Stimulated activated CD8-positive, alpha-beta memory T cell treated with anti-CD3 and anti-CD28 coated beads, Interleukin-4, amount 100 ng/mL, for 4 hours (primary cell): ENCODE results near the gene KCNN3.

ENCODE experiments used
- DNase-seq, 2 donors: peaks; one replicate each; pipeline ENCODE4 v3.0.0-alpha.2; 2020; ENCODE audit warnings: low read depth in 2 of 2, low spot score in 1 of 2

KCNN3 gene

DNA sequence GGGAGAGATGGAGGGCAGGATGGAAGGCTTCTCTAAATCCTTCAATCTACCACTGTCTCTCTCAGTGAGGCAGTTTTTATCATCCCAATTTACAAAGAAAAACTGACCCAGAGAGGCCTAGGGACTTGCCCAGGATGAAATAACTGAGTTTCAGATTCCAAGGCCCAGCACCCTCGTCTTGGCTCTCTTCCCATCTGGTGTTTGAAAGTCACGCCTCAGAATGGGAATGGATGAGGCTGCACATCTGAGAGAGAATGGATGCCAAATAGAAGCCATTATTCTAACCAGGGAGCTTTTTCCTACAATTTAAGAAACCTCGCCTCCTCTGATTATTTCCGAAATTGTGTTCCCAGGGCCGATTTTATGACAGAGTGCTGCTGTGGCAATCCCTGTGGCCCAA lies 10.6 kb upstream of the KCNN3 start:
- DNase-seq: no peak

DNA sequence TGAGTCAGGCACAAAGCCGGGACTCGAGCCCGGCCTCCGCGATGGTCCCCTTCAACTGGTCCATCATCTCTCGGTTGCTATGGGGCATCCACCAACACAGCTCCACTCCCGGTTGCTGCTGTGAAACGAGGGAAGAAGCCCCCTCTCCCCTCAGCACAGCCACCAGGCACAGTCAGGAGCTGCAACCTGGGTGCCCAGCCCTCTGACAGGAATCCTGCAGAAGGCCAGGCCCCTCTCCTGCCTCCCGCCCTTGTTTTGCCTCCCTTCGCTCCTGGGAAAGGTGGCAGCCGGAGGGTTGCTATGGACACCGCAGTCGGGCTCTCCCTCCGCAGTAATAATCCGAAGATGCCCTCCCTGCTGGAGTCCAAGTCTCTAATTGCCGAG lies 8.9 kb upstream of the KCNN3 start:
- no peak for DNase-seq

DNA sequence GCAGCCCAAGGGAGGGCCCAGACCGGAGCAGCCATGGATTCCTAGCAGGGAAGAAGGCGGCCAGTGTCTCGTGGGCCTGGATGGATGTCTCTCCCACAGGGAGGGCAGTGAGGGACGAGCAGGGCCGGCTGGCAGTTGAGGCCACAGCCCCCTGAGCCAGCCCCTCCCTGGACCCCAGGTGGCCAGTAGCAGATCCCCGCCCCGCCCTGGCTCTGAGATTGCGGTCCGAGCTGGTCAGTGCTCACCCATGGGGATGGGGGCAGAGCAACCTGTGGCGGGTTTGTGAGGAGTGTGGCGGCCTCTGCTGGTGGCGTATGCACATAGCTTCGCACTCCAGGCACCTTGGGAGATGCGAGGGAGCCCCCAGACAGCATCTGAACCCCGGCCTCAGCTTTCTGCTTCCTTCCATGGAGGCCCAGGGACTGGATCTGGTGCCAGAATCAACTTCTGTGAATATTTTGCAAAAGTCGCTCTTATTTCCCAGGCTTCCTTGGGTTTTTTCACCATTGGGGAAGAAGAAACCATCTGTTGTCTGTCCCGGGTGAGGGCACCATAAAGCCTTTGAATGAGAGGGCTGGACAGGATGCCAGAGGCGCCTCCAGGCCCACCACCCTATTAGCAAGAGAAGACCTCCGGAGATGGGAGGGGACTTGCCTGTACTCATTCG lies 8.4 kb upstream of the KCNN3 start:
- peak; percentile 40 to 56 for DNase-seq

DNA sequence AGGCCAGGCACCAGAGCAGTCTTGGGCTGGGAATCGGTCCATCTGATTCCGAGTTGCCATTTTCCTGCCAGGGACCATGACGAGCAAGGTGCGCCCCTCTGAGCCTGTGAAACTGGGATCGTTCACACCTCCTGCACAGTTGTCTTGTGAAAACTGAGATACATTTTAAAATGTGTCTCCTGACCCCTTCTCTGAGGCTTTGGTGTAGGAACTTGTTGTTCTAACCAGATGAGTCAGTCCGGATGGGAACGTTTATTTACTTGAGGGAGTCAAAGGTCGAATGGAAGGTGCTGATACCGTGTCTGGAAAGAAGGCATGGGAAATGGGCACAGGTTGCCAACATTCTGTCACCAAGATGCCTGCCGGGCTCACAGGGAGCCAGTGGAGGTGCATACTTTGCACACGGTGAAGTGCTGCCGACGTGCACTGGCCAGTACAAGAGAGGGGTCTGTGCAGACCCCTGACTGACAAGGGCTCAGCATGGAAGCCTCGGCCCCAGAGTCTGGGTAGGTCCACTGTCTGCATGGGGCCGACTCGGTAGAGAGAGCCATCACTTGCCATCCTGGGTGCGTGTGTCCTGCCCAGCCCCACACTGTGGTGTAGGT lies 7.4 kb upstream of the KCNN3 start:
- no peak for DNase-seq

DNA sequence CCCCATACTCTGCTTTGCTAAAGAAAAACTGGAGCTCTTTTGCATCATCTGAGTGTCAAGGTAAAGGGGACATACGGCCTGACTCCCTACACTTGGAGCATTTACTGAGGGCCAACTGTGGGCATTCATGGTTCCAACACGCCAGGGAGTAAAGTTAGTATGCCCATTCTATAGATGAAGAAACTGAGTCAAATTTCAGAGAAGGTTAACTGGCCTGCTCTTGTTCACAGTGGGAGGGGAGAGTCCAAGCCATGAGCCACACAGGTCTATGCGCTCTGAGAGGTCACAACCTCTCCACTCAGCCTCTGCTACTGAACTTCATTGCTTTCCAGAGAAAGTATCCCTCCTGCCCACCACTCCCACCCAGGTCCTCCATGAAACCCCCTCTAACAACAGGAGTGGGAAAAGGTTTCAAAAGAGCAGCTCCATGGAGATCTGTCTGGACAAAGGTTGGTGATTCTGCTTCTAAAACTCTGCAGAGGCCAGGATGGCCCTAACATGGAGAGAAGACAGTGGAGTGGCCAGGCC lies 6.8 kb upstream of the KCNN3 start:
- DNase-seq: no peak

DNA sequence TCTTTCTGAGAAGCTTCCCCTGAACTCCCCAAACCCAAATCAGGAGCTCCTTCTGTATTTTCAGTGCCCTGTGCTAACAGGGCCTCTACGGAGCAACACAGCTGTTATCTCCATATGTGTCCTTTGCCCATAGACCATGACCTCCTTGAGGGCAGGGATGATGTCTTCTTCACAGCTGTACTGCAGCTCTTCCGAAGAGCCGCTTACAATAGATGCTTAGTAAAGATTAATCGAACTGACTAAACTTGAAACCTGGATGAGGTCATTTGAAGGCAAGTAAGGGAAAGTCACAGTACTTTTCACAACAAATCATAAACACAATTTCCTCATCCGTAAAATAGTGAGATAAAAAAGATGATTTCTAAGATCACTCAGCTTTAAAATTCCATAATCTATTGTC lies 4.4 kb upstream of the KCNN3 start:
- no peak for DNase-seq

DNA sequence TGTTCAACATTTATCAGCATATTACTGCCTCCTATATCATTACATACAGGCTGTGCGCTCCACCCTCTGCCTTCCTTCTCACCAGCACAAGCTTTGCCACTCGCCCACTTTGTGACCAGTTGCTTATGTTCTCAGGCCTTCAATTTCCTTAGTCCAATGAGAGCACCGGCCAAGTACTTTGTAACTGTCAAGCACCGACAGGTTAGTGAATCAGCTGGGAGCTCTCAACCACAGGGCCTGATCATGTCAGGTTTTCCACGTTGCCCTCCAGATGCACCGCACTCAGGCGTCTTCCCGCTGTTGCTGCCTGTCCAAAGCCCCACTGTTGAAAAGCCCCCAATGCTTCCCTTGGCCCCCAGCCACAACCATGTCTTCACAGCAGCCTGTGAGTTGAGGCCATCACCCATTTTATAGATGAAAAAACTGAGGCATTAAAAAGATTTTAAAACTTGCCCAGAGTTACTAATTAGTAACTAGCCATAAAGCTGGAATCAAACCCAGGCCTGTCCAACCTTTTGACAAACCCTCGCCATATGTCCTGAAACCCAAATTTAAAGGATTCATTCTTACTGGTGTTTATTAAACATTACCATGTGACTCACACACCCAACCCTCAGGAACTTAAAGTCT lies 3.4 kb upstream of the KCNN3 start:
- DNase-seq: no peak

DNA sequence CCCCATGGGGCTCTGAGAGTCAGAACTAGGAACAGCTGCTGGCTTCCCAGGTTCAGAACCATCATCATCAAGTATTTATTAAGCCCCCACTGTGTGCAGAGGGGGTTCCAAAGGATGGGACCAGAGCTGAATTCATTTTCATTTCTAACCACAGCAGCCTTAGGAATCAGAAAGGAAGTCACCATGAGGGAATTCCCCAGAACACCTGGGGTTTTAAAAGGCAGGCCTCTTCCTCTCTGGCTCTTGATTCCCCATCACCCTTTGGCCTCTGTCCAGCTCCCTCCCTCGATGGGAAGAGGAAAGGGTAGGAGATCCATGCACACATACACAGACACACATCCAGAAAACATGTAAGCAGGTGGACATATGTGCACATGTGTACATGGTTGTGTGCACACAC lies 1.3 kb upstream of the KCNN3 start:
- DNase-seq: no peak

DNA sequence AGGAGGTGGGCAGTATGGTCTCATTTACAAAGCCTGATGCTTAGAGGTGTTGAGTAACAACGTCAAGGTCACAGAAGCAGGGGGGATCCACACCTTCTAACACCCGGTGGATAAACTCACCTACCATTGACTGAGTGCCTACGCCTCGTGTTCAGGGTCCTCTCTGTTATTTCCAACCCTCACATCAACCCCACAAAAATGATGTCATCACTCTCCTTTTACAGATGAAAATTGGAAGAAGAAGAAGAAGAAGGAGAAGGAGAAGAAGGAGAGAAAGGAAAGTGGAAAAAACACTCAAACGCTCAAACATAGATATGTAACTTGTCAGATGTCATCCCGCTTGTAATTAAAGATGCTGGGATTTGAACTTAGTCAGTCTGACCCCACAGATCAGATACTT lies 653 bp upstream of the KCNN3 start:
- DNase-seq: no peak

DNA sequence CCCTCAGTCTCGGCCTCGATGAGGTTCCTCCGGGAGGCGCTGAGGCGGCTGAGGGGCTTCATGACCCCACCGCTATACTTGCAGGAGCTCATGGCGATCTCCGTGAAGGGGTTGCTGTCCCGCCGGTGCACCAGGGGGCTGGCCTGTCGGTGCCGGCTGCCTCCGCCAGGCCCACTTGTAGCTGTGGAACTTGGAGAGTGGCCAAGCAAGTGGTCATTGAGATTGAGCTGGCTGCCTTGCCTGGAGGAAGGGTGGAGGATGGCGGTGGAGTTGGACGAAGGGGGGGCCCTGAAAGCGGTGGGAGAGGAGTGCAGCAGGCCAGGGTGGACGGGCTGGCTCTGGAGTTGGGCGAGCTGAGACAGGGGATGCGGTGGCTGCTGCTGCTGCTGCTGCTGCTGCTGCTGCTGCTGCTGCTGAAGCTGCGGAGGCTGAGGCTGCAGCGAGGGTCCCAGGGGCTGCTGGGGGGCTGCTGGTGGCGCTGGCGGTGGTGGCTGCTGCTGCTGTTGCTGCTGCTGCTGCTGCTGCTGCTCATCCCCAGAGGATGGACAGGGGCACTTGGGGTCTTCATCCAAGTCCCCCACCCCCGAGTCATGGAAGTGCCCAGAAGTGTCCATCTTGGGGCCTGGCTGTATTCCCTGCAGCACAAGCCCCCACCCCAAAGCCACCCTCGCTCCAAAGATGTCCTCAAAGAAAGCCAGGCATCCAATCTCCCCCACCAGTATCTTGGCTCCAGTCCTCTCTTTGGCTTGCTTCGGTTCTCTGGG lies 548 bp downstream of the KCNN3 start:
- no peak for DNase-seq

DNA sequence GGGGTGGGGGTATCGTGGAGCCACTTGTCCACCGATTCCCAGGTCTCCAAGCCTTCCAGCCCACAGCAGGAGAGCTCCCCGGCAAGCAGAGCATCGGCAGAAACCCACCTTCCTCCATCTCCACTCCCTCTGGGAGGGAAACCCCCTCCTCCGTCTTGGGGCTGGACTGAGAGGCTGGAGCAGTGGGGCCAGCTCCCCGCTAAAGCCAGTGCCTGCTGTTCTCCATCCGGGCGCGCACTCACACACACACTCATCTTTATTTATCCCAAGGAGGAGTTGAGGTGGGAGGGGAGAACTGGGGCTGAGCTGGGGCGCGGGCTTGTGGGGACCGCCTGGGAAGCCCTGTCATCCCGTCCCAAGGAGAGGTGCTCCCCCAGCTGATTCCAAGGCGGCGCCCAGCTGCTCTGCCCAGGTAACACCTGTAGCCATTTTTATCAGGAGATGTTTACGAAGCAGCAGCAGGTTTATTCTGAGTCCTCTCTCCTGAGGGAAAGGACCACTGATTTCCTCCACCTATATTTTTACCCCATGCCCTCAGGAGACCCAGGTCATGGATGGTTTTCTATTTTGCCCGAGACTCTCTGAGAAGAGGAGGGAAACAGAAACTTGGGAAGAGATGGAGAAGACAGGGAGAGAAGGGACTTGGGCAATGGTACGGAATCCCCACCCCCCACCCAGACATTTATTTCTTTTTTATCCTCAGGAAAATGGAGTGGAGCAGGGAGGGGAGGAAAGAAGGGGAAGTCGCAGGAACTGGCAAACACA lies 2.1 kb downstream of the KCNN3 start:
- DNase-seq: no peak

DNA sequence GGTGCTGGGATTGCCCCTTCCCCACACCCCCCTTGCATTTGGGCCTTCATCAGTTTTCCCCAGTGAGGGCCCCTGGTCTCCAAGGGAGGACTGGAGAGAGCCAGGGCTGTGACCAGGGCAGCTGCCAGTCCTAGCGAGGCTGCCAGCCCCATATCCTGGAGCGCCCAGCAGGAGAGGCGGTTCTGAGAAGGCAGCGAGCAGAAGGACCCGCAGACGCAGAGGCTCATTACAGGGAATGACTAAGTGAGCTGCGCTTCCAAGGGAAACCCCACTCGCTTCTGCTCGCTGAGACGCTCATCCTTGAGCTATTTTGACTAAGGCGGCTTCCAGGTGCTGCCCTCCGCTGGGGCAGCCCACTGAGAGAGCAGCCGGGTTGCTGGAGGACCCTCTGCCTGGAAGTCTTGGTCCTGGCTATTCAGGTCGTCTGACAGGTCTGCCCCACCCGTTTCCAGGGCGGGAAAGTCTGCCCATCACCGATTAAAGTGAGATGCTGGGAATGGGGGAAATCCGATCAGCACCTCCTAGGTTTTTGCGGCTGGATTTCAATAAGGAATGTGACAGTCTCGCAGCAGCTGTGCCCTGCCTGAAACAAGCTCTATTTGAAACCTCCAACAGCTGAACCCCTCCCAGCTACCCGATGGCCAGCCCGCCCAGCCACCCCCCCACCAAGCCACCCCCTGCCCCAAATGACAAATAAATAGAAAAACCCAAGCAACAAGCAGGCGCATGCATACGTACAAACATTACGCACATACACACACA lies 2.8 kb downstream of the KCNN3 start:
- no peak for DNase-seq

DNA sequence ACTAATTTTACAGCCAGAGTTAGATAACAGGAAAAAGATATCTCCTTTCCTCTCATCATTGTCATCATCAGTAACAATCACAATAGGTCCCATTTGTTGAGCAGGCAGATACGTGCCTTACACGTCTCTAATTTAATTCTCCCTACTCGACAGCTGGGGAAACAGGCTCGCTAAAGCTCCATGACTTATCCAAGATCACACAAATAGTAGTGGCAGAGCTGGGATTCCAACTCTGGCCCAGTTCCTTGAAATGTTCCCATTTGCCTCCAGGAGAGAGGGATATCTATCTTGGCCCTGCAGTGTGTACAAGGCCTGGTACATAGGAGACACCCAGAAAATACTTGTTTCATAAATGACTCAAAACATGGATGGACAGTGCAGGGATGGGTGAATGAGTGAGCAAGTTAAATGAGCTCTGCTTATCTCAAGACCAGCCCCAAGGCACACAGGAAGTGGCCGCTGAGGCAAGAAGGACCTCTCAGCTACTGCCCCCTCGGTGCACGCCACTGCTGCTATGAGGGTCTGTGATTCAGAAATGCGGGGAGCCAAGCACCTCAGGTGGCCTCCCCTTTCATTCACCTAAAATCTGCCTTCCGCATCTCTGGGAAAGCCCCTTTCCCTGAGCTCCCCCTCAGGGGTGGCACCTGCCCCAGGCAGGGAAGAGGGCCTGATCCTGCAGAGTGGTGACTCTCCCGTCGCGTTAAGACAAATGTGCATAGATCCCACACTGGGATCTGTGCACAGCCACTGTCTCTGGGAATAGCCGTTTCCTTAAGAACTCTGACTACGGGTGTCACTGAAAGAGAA lies 3.6 kb downstream of the KCNN3 start:
- DNase-seq: no peak

DNA sequence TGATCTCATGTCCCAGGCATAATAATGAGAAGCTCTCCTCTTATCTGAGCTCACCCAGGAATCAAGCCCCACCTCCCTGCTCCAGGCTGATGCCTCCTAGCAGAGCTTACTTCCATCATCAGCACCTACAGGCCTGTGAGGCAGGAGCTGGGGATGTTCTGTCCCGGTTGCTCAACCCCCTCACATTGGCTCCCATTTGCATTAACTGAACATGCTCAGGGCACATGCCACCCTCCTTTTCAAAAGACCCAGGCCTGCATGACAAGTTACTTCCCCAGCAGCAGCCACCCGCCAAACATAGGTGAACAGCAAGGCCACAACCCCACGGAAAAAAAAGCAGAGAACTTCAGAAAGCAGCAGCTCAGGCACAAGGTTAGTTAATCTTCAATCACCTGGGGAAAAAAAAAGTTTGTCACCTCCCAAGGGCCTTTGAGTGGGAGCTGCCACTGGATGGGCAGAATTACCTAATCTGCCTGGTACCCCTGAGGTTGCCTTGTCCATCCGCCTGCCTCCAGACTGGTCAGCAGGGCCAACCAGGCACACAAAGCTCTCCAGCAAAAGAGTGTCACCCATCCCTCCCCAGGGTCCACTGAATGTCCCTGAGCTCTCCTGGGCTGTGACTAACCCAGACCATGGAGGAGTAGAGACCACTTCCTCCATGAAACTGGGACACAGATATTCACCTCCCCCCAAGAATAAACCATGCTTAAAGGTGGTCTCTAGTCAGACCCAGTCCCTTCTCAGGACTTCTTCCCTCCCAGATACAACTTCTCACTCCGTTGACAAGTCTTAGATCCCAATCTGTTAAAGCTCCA lies 4.4 kb downstream of the KCNN3 start:
- DNase-seq: no peak

DNA sequence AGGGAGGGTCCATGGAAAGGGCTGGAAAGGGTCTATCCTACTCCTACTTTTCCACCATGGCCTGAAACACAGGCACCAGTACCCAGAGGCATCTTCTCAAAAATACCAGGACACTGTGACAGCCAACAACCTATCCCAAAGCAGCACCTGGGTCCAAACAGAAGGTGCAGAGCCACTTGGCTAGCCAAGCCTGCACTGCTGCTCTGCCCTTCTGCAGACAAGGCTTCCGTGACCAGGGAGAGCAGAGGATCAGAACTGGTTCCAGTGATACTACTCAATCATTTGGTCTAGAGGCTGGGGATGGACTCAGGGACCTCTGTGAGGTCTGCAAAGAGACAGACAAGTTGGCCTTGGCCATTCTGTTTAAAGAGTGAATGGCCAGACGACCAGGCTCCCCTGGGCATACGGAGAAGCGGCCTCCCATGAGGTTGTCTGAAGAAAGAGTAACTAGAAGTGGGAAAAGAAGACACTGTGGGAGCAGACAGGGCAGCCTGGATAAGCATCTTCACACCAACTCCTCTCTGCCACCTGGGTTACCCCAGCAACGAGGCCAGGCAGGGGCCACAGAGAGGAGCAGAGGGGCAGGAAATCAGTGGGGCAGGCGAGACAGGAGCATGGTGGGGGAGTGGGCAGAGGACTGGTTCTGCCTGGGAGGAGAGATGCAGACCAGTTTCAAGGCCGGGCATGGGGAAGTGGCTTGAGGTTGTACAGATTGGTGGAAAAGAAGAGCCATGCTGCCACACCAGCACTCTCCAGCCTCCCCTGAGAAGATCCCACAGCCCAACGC lies 5.7 kb downstream of the KCNN3 start:
- DNase-seq: no peak

DNA sequence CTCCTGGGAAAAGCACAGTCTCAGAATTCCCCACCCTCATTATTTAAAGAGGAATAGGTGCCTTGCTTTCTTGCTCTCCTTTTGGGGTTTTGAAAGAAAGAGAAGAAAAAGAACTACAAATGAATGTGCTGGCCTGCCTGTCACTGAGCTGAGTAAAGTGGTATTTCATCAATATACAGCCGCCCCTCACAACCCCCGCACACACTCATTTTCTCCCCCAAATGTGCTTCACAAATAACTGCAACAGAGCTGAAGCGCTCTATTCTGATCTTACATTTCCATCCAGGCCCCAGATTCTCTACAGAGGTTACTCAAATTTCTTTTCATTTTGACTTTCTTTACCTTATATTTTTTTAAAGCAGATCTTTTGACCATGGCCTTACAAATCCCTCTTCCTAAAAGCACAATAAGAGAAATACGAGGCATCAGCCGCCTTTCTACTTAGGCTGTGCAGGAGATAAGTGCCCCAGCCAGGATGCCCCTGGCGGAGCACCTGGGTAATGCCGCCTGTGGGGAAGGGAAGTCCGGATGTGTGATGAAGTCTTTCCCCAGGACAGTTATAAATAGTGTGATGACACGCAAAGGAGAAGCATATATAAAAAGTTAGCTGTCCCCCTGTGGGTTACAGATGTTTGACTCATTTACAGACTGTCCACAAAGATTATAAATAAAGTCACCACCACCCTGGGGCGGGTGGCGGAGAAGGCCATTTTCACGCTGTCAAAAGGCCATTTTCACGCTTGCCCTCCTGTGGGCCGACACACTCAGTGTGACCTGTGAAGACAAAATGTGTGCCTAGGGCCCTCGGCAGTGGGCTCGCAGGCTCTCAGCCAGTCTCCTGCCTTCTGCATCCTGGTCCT lies 6.5 kb downstream of the KCNN3 start:
- DNase-seq: no peak

DNA sequence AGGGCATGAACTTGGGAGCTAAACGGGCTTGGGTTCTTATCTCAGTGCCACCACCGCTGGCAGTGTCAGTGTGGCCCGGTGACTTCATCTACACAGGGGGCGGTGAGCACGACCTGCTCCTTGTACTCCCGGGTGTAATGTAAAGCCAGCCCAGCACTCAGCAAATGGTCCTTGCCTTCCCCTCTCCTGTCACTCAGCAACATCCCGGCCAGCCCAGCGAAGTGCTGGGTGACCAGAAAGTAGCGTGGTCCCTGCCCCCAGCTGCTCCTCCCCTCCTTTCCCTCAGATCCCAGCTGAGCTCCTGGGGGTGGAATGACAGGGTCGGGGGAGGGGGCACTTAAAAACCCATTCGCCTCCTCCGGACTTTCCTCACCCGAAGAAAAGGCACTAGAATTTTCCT lies 7.2 kb downstream of the KCNN3 start:
- DNase-seq: no peak
